SIG-M5 treated with dmso at 0.1 percent for 504 hours (cell line): ENCODE data around the gene TMED8.
A peak's percentile ranks its signal among the peaks of the same experiment; 100 is the strongest.

Experiments used
- DNase-seq: peaks from one replicate; lab custom pipeline; 2025; ENCODE audit not compliant: unreplicated experiment; lab: John Stamatoyannopoulos, UW

The TMED8 gene

GRCh38 chr14:77302926-77303325 is 74.0 kb downstream of the TMED8 start:
- DNase-seq, result peak; percentile 24

GRCh38 chr14:77301103-77301502 is 75.8 kb downstream of the TMED8 start:
- peak; percentile 60 for DNase-seq

GRCh38 chr14:77299771-77300170 is 77.1 kb downstream of the TMED8 start:
- no peak for DNase-seq

- DNase-seq, result no peak
These were observed 80.0 kb downstream of the TMED8 start for GRCh38 chr14:77296906-77297305.

GRCh38 chr14:77296155-77296554 is 80.7 kb downstream of the TMED8 start:
- no peak for DNase-seq

GRCh38 chr14:77290705-77291104 is 86.2 kb downstream of the TMED8 start:
- no peak for DNase-seq

- DNase-seq, result no peak
These were observed 90.3 kb downstream of the TMED8 start for GRCh38 chr14:77286576-77286975.
